Measurements from ENCODE around the gene AGAP1.

GRCh38 chr2:235842941-235843340, 349.1 kb downstream of the AGAP1 start:
- TF ChIP-seq RAD21 (conservative IDR thresholded peaks at IDR 0.05) (no peak), POLR2AphosphoS5 (IDR thresholded peaks at IDR 0.05) (no peak), CTCF (IDR thresholded peaks at IDR 0.05; ENCODE audit: poor library complexity, severe bottlenecking) (no peak), EZH2 (IDR thresholded peaks at IDR 0.05; ENCODE audit: borderline replicate concordance, insufficient read depth, low read length, poor library complexity, severe bottlenecking) (no peak), EP300 (conservative IDR thresholded peaks at IDR 0.05; ENCODE audit: poor library complexity, severe bottlenecking) (no peak), SMC3 (conservative IDR thresholded peaks at IDR 0.05; ENCODE audit: poor library complexity) (no peak), REST (IDR thresholded peaks at IDR 0.05; ENCODE audit: borderline replicate concordance) (no peak), TAF1 (IDR thresholded peaks at IDR 0.05; ENCODE audit: low read depth) (no peak)

Data from neural cell (in vitro differentiated cells).